Measurements from ENCODE around the gene RSRC1.

GRCh38 chr3:158460926-158461325 lies 351.0 kb downstream of the RSRC1 start:
- TF ChIP-seq CTCF (conservative IDR thresholded peaks at IDR 0.05; ENCODE audit: low read length) (no peak), EZH2phosphoT487 (IDR thresholded peaks at IDR 0.05; ENCODE audit: borderline replicate concordance, low read depth, low read length) (no peak)
